WTC11 (cell line): ENCODE results near the gene CACNA1E.

Experiments used
- CTCF ChIP-seq: fragments of 200-600 bp; IDR thresholded peaks from 2 replicates; pipeline ENCODE4 v1.8.0; 2022; ENCODE audit warnings: antibody characterized with exemption
- GABPB1 ChIP-seq: sonication (generic); formaldehyde crosslinking; IDR thresholded peaks from 2 replicates; pipeline ENCODE4 v1.8.1; 2023; ENCODE audit warnings: mild to moderate bottlenecking, missing genetic modification reagents

- no peak for TF ChIP-seq GABPB1 (CRISPR knock-in tag)
- TF ChIP-seq CTCF = no peak
Observed at GRCh38 chr1:181603735-181604410, 120.6 kb downstream of the CACNA1E start.
